HT-29 (cell line): ENCODE measurements around the gene OR6X1. TPM values are rescaled to one million over a fixed set of nuclear protein-coding genes. Genes with fewer than 3 reads are reported as not detected.

Source experiments
- small RNA-seq: library from RNA; depleted of rRNA; stranded (forward); fragments of <200 nt; gene quantifications from one replicate; pipeline ENCODE3, GENCODE V24; 2014
- total RNA-seq: library from RNA; depleted of rRNA; stranded (reverse); fragments of >200 nt; shearing (Covaris generic); gene quantifications from 2 replicates; pipeline ENCODE4 v1.2.3, GENCODE V29; 2014; rRNA removed

Gene OR6X1
- total RNA-seq, 1 experiment from 2014 or later: not detected

Small RNAs within 50 kb of the gene (small RNA-seq; reads per million reads assigned to genes)
- 0.22 reads per million for gene RNU1-21P

Other genes with a start within 250 kb of the OR6X1 start
- not detected in 2 replicates for gene SCN3B, start 99.9 kb downstream of the OR6X1 start, total RNA-seq
- gene ZNF202, start 12.9 kb downstream of the OR6X1 start, total RNA-seq: 9.8 and 12.4 TPM in 2 replicates
- gene OR6M1, start 51.8 kb upstream of the OR6X1 start, total RNA-seq: not detected in 2 replicates
- gene TMEM225, start 131.2 kb upstream of the OR6X1 start, total RNA-seq: not detected in 2 replicates
- not detected in 2 replicates for gene OR8D4, start 147.6 kb upstream of the OR6X1 start, total RNA-seq
- gene OR4D5, start 185.1 kb upstream of the OR6X1 start, total RNA-seq: not detected in 2 replicates
- not detected in 2 replicates for gene OR6T1, start 189.3 kb upstream of the OR6X1 start, total RNA-seq
- gene OR10S1, start 223.3 kb upstream of the OR6X1 start, total RNA-seq: not detected in 2 replicates
- gene OR10G6, start 240.6 kb upstream of the OR6X1 start, total RNA-seq: not detected in 2 replicates